ENCODE data around the gene TWIST2. TPM values are rescaled to one million over a fixed set of nuclear protein-coding genes. Genes with fewer than 3 reads are reported as not detected.

Gene TWIST2
- total RNA-seq, 1 experiment from 2014 or later: not detected

DNA sequence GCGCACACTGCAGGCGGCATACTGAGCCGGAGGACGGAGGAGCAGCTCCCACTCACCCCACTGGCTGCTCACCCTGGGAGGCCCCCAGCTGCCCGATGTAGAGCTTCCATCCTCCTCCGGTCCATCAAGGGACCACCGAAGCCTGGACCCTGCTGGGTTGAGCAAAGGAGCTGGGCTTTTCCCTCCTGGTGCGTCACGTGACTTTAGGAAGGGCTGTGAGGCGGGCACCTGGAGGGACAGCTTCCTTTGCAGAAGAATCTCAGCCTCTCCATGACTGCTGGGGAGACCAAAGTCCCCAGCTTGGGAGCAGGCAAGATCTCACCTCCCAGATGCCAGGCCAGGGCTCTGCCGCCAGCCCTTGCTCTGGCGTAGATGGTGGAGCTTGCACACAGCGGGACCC is 102.7 kb downstream of the TWIST2 start:
- DNase-seq (ENCODE audit: low read depth): no peak
- in situ Hi-C loops (cut with HindIII; ENCODE audit: low pct_unique_long_range_greater_than_20kb, low sequenced_read_pairs): no loop called here

DNA sequence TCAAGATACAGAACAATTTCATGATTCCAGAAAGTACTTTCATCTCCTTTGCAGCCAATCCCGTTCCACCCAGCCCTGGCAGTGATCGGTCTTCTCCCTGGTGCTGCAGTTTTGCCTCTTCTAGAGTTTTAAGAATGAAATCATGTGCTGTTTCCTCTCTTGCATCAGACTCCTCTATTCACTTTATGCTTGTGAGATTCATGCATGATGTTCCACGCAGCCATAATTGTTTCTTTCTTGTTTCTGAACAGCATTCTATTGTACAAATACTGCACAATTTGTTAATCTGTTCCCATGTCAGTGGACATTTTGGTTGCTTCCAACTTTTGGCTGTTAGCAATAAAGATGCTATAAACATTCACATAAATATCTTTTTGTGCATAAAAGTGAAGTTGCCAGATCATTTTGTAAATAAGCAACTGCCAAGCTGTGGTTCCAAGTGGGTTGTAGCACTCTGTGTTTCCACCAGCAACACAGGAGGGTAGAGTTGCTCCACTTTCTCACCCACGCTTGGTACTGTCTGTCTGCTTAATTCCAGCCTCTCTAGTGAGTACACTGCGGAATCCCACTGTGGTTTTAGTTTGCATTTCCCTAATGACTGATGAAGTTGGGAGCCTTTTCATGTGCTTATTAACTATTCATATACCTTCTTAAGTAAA is 104.5 kb downstream of the TWIST2 start:
- in situ Hi-C loops (cut with HindIII; ENCODE audit: low pct_unique_long_range_greater_than_20kb, low sequenced_read_pairs): no loop called here
- no peak for DNase-seq (ENCODE audit: low read depth)

DNA sequence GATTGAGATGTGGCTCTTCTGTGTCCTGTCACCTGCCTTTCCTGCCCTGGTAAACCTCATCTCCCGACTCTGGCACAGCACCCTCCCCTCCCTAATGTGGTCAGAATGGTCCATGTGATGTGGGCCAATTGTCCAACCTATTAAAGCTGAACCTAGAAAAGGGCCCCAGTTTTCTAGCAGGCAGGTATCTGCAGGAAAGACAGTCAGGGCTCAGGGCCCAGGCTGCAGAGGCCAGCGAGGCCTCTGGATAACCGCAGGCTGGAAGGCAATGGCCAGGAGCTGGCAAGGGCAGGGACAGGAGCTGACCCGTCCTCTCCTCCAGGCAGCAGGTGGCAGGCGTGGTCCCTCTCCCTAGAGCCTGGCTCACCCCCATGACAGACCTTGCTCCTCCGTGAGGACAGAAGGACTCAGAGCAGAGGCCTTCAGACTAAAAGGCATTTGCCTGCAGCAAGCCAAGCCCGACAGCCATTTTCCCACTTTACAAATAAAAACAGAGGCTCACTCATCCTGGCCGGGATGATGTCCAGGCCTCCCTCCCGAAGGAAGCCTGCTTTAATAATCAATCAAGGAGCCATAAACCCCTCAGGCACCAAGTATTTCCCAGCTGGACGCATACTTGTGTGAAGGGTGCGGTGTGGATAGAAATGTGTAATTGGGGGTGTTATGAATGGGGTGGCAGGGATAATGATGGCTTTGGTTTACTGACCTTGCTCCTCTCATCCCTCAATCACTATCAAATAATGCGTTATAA is 107.1 kb downstream of the TWIST2 start:
- in situ Hi-C loops (cut with HindIII; ENCODE audit: low pct_unique_long_range_greater_than_20kb, low sequenced_read_pairs): no loop called here

DNA sequence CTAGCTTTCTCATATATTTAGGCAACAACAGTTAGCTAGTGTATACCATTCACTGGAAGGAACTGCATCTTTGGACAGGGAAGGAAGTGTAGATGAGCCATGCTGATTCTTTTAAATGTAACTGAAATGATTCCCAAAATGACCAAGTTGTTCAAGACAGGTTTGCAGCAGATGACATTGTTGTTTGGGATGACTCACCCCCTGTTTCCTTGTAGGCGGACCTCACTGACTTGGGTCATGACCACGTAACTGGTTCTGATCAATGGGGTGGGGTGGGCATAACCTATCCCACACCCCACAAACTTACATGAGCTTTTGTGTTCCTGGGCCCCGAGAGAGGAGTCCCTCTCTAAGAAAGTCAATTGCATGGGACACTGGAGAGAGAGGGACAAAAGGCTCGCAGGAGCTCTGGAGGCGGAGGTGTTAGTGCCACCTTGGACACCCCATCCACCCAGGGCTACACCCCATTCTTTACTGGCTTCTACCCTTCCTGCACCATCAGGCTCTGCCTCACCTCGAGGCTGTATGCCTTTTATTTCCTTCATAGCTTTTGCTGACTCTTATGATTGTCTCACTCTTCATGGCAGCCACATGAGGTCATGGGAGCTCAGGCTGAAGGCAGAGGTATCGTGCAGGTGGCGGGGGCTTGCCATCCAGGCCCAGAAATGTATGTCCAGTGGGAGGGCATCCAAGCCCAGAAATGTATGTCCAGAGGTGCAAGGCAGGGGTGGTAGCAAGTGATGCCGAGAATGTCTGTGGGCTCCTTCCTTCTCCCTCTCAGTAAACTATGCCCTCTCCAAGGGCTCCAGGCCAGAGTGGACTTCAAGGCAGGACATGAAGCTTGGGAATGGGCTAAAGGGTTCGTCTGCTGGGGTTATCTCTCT is 108.0 kb downstream of the TWIST2 start:
- in situ Hi-C loops (cut with HindIII; ENCODE audit: low pct_unique_long_range_greater_than_20kb, low sequenced_read_pairs): no loop called here
- no peak for DNase-seq (ENCODE audit: low read depth)

More for the DNA sequence above, 107.1 kb downstream of the TWIST2 start:
- no peak for DNase-seq (ENCODE audit: low read depth)

DNA sequence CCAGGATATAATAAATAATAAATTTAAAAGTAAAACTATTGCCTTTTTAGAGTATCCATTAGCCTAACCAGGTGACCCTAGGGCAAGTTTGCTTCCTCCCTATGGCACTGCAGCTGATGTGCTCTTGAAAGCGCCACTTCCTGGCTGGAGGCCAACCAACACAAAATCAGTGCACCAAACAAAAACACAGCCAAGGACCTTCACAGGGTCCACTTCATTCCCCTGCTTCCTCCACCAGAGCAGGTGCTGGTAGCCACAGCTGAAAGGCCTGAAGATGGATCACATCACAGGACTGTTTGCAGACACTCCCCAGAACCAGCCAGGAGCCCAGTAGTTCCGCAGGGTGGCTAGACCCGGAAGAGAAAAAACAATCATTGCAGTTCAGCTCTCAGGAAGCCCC is 108.8 kb downstream of the TWIST2 start:
- in situ Hi-C loops (cut with HindIII; ENCODE audit: low pct_unique_long_range_greater_than_20kb, low sequenced_read_pairs): no loop called here
- DNase-seq (ENCODE audit: low read depth): no peak

Measured in Caki2 (cell line).